Osteocyte (in vitro differentiated cells): ENCODE data around the gene MASP2. TPM values are rescaled to one million over a fixed set of nuclear protein-coding genes. Genes with fewer than 3 reads are reported as not detected.

ENCODE experiments used
- DNase-seq: peaks from one replicate; pipeline ENCODE4 v3.0.0; 2021; ENCODE audit warnings: mixed read lengths; ENCODE audit not compliant: unreplicated experiment; ENCODE audit errors: extremely low spot score
- H3K27ac Mint-ChIP-seq: one replicate; pipeline ENCODE4 v1.8.0; 2021; ENCODE audit warnings: mild to moderate bottlenecking, mixed read lengths; ENCODE audit not compliant: unreplicated experiment
- H3K27me3 Mint-ChIP-seq: one replicate; pipeline ENCODE4 v1.8.0; 2021; ENCODE audit warnings: mixed read lengths; ENCODE audit not compliant: unreplicated experiment
- H3K36me3 Mint-ChIP-seq: one replicate; pipeline ENCODE4 v1.8.0; 2021; ENCODE audit warnings: mixed read lengths; ENCODE audit not compliant: unreplicated experiment
- H3K4me1 Mint-ChIP-seq: one replicate; pipeline ENCODE4 v1.8.0; 2021; ENCODE audit warnings: mixed read lengths; ENCODE audit not compliant: unreplicated experiment
- H3K4me3 Mint-ChIP-seq: one replicate; pipeline ENCODE4 v1.8.0; 2021; ENCODE audit warnings: mild to moderate bottlenecking, moderate library complexity, mixed read lengths; ENCODE audit not compliant: unreplicated experiment
- H3K9me3 Mint-ChIP-seq: one replicate; pipeline ENCODE4 v1.8.0; 2021; ENCODE audit warnings: mixed read lengths; ENCODE audit not compliant: unreplicated experiment
- total RNA-seq: library from RNA; stranded (reverse); gene quantifications from 2 replicates; pipeline ENCODE4 v1.2.1, GENCODE V29; 2021
- TF ChIP-seq, protein P1 (sequence below): fragments of 200-600 bp; sonication (generic); IDR thresholded peaks from 2 replicates; pipeline ENCODE4 v1.5.0; 2021; ENCODE audit warnings: antibody characterized with exemption, mild to moderate bottlenecking, moderate library complexity

MASP2 gene
- total RNA-seq, 1 donor from 2014 or later = not detected

DNA sequence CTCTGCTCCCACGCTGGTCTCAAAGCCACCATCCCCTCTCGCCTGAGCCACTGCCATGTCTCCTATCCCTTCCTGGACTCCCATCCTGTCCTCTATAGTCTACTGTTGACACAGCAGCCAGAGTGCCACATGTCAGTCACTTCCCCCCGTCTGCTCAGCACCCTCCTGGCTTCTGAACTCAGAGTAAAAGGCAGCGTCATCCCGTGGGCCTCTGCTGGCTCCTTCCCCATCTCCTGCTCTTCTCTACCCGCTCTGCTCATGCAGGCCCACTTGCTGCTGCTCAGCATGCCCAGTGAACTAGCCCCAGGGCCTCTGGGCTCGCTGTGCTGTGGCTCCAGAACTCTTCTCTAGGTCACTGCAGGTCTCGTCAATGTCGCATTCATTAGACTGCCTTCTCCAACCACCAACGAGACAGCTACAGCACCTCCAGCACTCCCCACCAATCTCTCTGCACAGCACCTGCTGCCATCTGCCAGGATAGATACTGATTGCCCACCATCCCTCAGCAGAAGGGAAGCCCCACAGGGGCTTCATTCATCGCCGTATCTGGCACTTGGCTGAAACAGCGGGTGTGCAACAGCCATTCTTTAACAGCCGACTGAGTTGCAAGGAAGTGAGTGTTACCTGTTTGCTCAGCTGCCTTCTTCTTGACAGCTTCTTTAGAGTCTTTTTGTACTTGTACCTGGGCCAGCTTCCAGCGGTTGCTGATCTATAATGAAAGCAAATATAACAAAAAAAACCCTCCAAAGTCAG is 24.6 kb upstream of the MASP2 start:
- no peak overlapping the region for H3K4me3 Mint-ChIP-seq
- H3K27me3 Mint-ChIP-seq = no peaks in the 10 kb centered on the region
- peak overlapping the region; percentile 3 for H3K27ac Mint-ChIP-seq
- H3K4me1 Mint-ChIP-seq = no peaks in the 10 kb centered on the region
- peaks cover 44% of the 10 kb centered on the region for H3K36me3 Mint-ChIP-seq
- H3K9me3 Mint-ChIP-seq = no peaks in the 10 kb centered on the region
- DNase-seq = no peak
- TF ChIP-seq, protein P1, sequence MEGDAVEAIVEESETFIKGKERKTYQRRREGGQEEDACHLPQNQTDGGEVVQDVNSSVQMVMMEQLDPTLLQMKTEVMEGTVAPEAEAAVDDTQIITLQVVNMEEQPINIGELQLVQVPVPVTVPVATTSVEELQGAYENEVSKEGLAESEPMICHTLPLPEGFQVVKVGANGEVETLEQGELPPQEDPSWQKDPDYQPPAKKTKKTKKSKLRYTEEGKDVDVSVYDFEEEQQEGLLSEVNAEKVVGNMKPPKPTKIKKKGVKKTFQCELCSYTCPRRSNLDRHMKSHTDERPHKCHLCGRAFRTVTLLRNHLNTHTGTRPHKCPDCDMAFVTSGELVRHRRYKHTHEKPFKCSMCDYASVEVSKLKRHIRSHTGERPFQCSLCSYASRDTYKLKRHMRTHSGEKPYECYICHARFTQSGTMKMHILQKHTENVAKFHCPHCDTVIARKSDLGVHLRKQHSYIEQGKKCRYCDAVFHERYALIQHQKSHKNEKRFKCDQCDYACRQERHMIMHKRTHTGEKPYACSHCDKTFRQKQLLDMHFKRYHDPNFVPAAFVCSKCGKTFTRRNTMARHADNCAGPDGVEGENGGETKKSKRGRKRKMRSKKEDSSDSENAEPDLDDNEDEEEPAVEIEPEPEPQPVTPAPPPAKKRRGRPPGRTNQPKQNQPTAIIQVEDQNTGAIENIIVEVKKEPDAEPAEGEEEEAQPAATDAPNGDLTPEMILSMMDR = no peak

DNA sequence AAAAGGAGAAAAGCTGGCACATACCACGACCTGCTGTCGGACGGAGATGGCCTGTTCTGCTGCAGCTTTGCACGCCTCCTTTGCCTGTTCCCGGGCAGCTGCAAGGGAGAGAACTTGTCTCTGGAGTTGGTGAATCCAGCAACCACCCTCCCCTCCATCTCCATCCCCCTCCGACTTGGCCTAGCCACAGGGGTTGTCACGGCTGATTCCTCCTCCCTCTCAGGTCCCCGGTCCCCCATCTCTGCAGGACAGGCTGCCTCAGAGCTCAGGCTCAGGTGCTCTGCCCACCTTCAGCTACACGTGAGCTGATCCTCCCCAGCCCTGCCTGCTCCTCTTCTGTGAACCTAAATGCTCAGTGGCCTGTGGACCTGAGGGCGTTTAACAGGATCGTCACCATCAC is 23.8 kb upstream of the MASP2 start:
- Mint-ChIP-seq H3K36me3 (peaks cover 44% of the 10 kb centered on the region), H3K9me3 (no peaks in the 10 kb centered on the region), H3K27ac (no peak overlapping the region), H3K4me1 (no peaks in the 10 kb centered on the region), H3K27me3 (no peaks in the 10 kb centered on the region), H3K4me3 (no peak overlapping the region)
- TF ChIP-seq, protein P1 = no peak
- DNase-seq = no peak

DNA sequence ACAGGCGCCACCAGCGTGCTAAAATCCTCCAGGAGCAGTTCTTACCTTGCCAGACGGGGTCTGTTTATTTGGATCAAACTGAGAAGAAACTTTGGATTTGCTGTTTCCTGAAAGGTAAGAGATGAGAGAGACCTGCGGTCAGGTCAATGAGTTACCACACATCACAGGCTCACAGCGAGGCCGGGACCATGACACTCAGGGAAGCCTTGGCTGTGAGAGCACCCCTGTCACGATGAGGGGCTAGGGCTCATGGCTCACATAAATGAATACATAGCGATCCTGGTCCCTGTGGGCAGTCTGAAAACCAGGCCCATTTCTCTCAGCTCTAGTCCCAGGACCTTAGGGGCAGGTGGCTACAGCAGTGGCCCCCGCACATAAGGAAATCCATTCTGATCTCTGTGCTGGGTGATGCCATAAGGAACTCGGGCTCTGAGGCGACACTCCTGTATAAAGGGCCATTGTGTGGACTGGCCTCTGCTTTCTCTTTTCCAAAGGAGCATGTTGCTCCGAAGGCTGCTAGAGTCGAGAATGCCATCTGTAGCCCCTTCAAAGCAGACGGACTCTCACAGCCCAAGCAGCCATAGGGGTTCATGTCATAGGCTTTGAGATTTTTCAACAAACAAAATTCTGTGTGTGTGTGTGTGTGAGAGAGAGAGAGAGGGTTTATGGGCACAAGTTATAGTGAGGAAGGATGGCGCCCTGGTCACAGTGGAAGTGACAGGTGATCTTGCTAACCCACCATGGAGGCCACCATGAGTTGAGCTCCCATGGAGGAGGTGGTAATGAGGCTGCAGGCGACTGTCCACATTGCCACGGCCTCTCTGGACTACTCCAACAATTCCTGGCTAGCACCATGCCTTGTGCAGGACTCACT is 21.8 kb upstream of the MASP2 start:
- Mint-ChIP-seq H3K27ac (no peak overlapping the region), H3K4me1 (no peaks in the 10 kb centered on the region), H3K27me3 (no peaks in the 10 kb centered on the region), H3K9me3 (no peaks in the 10 kb centered on the region), H3K4me3 (no peak overlapping the region), H3K36me3 (peaks cover 50% of the 10 kb centered on the region)
- TF ChIP-seq, protein P1 = no peak
- DNase-seq = no peak

DNA sequence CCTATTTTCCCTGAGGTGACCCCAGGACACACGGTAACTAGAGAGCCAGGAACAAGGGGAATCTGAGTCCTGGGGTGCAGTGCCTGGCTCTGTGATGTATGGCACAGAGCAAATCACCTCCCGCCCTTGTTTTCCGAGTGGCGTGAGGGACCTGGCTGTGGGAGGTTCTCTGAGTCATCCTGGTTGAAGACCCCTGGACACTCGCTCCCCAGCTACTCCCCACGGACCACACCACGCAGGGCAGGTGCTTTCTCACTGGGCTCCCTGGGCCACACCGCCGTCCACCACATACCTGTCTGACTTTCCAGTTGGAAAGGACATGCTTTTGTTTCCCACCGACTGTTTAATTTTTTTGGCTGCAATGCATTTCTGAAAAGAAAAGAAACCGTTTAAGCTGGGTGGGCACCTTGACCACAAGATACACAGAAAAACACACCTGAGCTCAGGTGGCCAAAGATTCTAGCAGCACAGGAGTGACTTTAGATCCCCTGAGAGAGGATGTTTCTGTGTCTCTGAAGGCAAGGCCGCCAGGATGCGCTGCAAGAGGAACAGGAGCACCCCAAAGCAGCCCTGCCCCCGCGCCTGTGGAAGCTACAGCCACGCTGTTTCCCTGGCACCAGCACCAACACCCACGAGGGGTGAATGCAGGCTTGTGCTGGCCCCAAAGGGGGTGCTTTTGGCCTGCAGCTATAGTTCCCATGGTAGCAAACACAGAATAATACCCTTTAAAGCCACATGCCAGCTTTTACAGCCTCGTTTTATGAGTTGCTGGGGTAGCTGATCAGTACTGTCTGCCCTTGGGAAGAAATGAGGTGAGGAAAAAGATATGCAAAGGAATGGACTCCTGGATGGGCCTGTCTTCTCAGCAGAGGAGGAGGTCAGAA is 20.9 kb upstream of the MASP2 start:
- Mint-ChIP-seq H3K4me1 (no peaks in the 10 kb centered on the region), H3K9me3 (no peaks in the 10 kb centered on the region), H3K36me3 (peaks cover 53% of the 10 kb centered on the region), H3K27ac (no peak overlapping the region), H3K27me3 (no peaks in the 10 kb centered on the region), H3K4me3 (no peak overlapping the region)
- TF ChIP-seq, protein P1 = no peak
- no peak for DNase-seq
